GM18867 (cell line): ENCODE results near the gene EFR3B.
"Not testable (repeated sequence)": the region's sequence is repeated elsewhere in the genome, so short reads cannot be mapped to it uniquely, and the experiment has no call there.

Source experiments
- ATAC-seq: cut with Tn5 transposase; IDR thresholded peaks from one replicate; pipeline ENCODE4 v1.9.1; 2021; ENCODE audit warnings: mild to moderate bottlenecking, moderate library complexity; ENCODE audit not compliant: unreplicated experiment

EFR3B gene

GRCh38 chr2:25141120-25141519, 99.2 kb downstream of the EFR3B start:
- no peak for ATAC-seq

- ATAC-seq: no peak
Observed at GRCh38 chr2:25145803-25146202, 103.9 kb downstream of the EFR3B start.

GRCh38 chr2:25146896-25147295, 105.0 kb downstream of the EFR3B start:
- no peak for ATAC-seq

- no peak for ATAC-seq
Observed at GRCh38 chr2:25149646-25150045, 107.8 kb downstream of the EFR3B start.

- ATAC-seq: not testable (repeated sequence)
Observed at GRCh38 chr2:25150993-25151392, 109.1 kb downstream of the EFR3B start.

GRCh38 chr2:25151718-25152117, 109.8 kb downstream of the EFR3B start:
- ATAC-seq: no peak

- ATAC-seq: no peak
Observed at GRCh38 chr2:25155401-25155800, 113.5 kb downstream of the EFR3B start.

- no peak for ATAC-seq
Observed at GRCh38 chr2:25158096-25158852, 116.4 kb downstream of the EFR3B start.

- no peak for ATAC-seq
Observed at GRCh38 chr2:25159949-25160348, 118.1 kb downstream of the EFR3B start.

- ATAC-seq: no peak
Observed at GRCh38 chr2:25160376-25160775, 118.5 kb downstream of the EFR3B start.

- peak; percentile 43 for ATAC-seq
Observed at GRCh38 chr2:25161055-25161781, 119.3 kb downstream of the EFR3B start.

- not testable (repeated sequence) for ATAC-seq
Observed at GRCh38 chr2:25162061-25162460, 120.2 kb downstream of the EFR3B start.

- ATAC-seq: no peak
Observed at GRCh38 chr2:25164561-25164960, 122.7 kb downstream of the EFR3B start.

GRCh38 chr2:25165992-25166875, 124.4 kb downstream of the EFR3B start:
- ATAC-seq: peak; percentile 80

GRCh38 chr2:25168256-25169072, 126.6 kb downstream of the EFR3B start, which contains the start of gene POMC:
Gene POMC, minus strand, starts transcription at chr2:25168580. Its CDS starts 3,808 bp downstream, at chr2:25164772.
- no peak for ATAC-seq

- no peak for ATAC-seq
Observed at GRCh38 chr2:25169073-25169470, 127.2 kb downstream of the EFR3B start.

GRCh38 chr2:25170888-25171287, 129.0 kb downstream of the EFR3B start:
- ATAC-seq: no peak

- no peak for ATAC-seq
Observed at GRCh38 chr2:25173719-25174118, 131.8 kb downstream of the EFR3B start.

- ATAC-seq: no peak
Observed at GRCh38 chr2:25174192-25174861, 132.5 kb downstream of the EFR3B start.

- no peak for ATAC-seq
Observed at GRCh38 chr2:25176138-25176537, 134.3 kb downstream of the EFR3B start.
